DOHH2 (cell line): ENCODE measurements around the gene C20orf173.

Source experiments
- CTCF ChIP-seq: fragments of 200-600 bp; sonication (generic); IDR thresholded peaks from one replicate; pipeline ENCODE4 v1.5.1; 2014; ENCODE audit warnings: antibody characterized with exemption, mild to moderate bottlenecking, low read depth, low read length; ENCODE audit not compliant: poor library complexity, severe bottlenecking
- EZH2phosphoT487 ChIP-seq: fragments of 200-600 bp; sonication (generic); IDR thresholded peaks from 2 replicates; pipeline ENCODE4 v1.6.1; 2017; ENCODE audit warnings: borderline replicate concordance, mild to moderate bottlenecking, antibody characterized with exemption, low read length, moderate library complexity, mixed read lengths

- TF ChIP-seq CTCF = no peak
- no peak for TF ChIP-seq EZH2phosphoT487
Measured at GRCh38 chr20:35576816-35577215, 47.4 kb upstream of the C20orf173 start.
